IMR-90 (cell line): ENCODE data around the gene SH3RF3.

ENCODE experiments used
- BHLHE40 ChIP-seq: fragments of 150-350 bp; IDR thresholded peaks from 2 replicates; pipeline ENCODE4 v1.6.1; 2016; ENCODE audit warnings: mild to moderate bottlenecking, low read depth, low read length
- CEBPB ChIP-seq: IDR thresholded peaks from 2 replicates; pipeline ENCODE4 v1.6.1; 2012; ENCODE audit warnings: low read depth, low read length, improper control_type of control experiment
- CTCF ChIP-seq: conservative IDR thresholded peaks from 2 replicates; pipeline ENCODE4 v1.5.1; 2012; ENCODE audit warnings: mild to moderate bottlenecking, low read depth, low read length, improper control_type of control experiment
- ELK1 ChIP-seq: fragments of 150-350 bp; IDR thresholded peaks from 2 replicates; pipeline ENCODE4 v1.6.1; 2016; ENCODE audit warnings: low read depth, mild to moderate bottlenecking, low read length, moderate library complexity, borderline replicate concordance
- FOS ChIP-seq: fragments of 150-350 bp; IDR thresholded peaks from 2 replicates; pipeline ENCODE4 v1.6.1; 2016; ENCODE audit warnings: low read depth, low read length
- MAFK ChIP-seq: IDR thresholded peaks from 2 replicates; pipeline ENCODE4 v1.6.1; 2012; ENCODE audit warnings: low read depth, low read length, improper control_type of control experiment
- MAZ ChIP-seq: IDR thresholded peaks from 2 replicates; pipeline ENCODE4 v1.6.1; 2012; ENCODE audit warnings: low read depth, mild to moderate bottlenecking, low read length, improper control_type of control experiment, moderate library complexity, borderline replicate concordance
- MXI1 ChIP-seq: IDR thresholded peaks from 2 replicates; pipeline ENCODE4 v1.6.1; 2012; ENCODE audit warnings: low read depth, mild to moderate bottlenecking, low read length, moderate library complexity, borderline replicate concordance
- POLR2A ChIP-seq: IDR thresholded peaks from 2 replicates; pipeline ENCODE4 v1.6.1; 2012; ENCODE audit warnings: mild to moderate bottlenecking, low read depth, low read length
- RAD21 ChIP-seq: IDR thresholded peaks from 2 replicates; pipeline ENCODE4 v1.6.1; 2012; ENCODE audit warnings: low read length, improper control_type of control experiment
- RCOR1 ChIP-seq: IDR thresholded peaks from 2 replicates; pipeline ENCODE4 v1.6.1; 2012; ENCODE audit warnings: mild to moderate bottlenecking, low read length, improper control_type of control experiment; ENCODE audit not compliant: insufficient replicate concordance
- RFX5 ChIP-seq: IDR thresholded peaks from 2 replicates; pipeline ENCODE4 v1.8.0; 2012; ENCODE audit warnings: low read depth, mild to moderate bottlenecking, low read length, moderate library complexity
- SMC3 ChIP-seq: fragments of 150-350 bp; IDR thresholded peaks from 2 replicates; pipeline ENCODE4 v1.6.1; 2016; ENCODE audit warnings: low read depth, mild to moderate bottlenecking, antibody characterized with exemption, low read length, moderate library complexity
- USF2 ChIP-seq: fragments of 150-350 bp; IDR thresholded peaks from 2 replicates; pipeline ENCODE4 v1.6.1; 2017; ENCODE audit warnings: mild to moderate bottlenecking, antibody characterized with exemption, low read length, low read depth

DNA sequence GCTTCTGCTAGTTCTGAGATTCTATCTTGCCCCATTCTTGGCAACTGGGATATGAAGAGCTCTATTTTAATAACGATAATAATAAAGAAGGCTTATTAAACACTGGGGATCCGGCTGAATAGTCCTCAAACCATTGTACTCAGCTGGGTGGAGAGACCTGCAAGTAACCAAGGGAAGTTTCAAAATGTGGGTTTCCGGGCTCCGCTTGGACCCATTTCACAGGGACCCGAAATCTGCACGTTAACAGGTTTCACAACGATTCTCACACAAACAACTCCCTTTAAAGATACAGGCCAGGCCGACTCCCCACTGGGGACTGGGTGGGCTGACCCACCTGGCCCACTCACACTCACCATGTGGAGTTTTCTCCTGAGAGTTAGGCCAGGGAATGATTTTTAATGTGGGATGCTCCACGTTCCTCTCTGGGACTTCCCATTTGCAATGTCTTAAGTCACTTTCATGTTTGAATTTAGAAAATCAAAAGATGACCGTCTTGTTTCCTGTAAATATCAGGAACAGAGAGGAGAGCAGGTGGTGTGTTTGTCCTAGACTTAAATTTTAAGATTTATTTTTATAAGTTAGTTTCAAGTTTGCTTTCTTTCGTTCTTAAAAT lies 96.3 kb downstream of the SH3RF3 start:
- TF ChIP-seq POLR2A (no peak), CTCF (no peak), CEBPB (no peak), MAZ (no peak), USF2 (no peak), RFX5 (no peak), MXI1 (no peak), FOS (no peak), RAD21 (no peak), SMC3 (no peak), RCOR1 (no peak), ELK1 (no peak), MAFK (no peak), BHLHE40 (no peak)
